GM12875 (cell line): ENCODE results near the gene FMN2.

ENCODE experiments used
- H3K4me3 ChIP-seq: one replicate; pipeline ENCODE4 v1.5.1; 2011; ENCODE audit warnings: low read depth, low read length, control low read depth
- TF ChIP-seq, protein P1 (sequence below): IDR thresholded peaks from 2 replicates; pipeline ENCODE4 v1.5.1; 2011; ENCODE audit warnings: low read depth, mild to moderate bottlenecking, control low read depth, inconsistent platforms, low read length, moderate library complexity, borderline replicate concordance; ENCODE audit not compliant: insufficient read depth

FMN2 gene

DNA sequence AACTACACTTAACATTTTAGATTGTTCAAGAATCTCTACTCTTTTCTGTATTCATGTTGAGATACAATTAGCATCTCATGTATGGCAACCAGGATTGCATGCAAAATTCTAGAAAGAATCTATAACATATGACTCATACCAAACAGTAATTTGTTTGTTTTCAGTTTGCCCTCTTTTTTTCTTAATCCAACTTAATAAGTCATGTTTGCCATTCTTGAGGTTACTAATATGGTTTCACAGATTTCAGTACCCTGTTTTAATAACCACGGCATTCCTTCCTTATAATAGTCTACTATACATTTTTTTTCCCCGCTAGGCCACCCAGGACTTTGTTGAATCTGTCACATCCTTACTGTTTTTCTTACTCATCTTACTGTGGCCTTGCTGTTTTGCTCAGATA, 140.8 kb downstream of the FMN2 start:
- no peak overlapping the region for H3K4me3 ChIP-seq
- TF ChIP-seq, protein P1, sequence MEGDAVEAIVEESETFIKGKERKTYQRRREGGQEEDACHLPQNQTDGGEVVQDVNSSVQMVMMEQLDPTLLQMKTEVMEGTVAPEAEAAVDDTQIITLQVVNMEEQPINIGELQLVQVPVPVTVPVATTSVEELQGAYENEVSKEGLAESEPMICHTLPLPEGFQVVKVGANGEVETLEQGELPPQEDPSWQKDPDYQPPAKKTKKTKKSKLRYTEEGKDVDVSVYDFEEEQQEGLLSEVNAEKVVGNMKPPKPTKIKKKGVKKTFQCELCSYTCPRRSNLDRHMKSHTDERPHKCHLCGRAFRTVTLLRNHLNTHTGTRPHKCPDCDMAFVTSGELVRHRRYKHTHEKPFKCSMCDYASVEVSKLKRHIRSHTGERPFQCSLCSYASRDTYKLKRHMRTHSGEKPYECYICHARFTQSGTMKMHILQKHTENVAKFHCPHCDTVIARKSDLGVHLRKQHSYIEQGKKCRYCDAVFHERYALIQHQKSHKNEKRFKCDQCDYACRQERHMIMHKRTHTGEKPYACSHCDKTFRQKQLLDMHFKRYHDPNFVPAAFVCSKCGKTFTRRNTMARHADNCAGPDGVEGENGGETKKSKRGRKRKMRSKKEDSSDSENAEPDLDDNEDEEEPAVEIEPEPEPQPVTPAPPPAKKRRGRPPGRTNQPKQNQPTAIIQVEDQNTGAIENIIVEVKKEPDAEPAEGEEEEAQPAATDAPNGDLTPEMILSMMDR = no peak

DNA sequence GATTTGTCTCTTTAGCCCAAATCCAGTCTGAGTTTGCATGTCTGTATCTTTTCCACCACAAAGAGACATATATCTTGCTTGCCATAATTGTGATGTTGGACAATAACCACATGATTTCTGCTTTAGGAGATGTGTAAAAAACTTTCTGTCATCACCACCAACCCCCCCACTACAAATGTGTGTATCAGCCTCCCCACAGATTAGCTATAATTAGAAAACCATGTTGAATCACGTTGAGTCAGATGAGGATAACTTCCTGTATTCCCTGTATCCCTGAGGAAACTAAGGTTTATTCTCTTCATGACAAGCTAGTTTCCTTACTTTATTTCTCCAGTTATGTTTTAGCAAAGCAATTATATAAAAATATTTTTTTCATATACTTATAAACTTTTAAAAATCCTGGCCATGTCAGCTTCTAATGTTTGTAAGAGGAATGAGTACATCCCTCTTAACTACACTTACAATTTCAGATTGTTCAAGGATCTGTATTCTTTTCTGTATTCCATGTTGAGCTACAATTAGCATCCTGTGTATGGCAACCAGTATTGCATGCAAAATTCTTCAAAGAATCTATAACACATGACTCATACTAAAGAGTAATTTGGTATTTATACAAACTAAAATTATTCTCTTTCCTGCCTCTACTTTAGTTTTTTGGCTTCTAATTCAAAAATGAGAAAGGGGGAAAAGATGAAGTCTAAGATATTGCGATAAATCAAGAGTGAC, 143.0 kb downstream of the FMN2 start:
- TF ChIP-seq, protein P1 = no peak
- no peak overlapping the region for H3K4me3 ChIP-seq

DNA sequence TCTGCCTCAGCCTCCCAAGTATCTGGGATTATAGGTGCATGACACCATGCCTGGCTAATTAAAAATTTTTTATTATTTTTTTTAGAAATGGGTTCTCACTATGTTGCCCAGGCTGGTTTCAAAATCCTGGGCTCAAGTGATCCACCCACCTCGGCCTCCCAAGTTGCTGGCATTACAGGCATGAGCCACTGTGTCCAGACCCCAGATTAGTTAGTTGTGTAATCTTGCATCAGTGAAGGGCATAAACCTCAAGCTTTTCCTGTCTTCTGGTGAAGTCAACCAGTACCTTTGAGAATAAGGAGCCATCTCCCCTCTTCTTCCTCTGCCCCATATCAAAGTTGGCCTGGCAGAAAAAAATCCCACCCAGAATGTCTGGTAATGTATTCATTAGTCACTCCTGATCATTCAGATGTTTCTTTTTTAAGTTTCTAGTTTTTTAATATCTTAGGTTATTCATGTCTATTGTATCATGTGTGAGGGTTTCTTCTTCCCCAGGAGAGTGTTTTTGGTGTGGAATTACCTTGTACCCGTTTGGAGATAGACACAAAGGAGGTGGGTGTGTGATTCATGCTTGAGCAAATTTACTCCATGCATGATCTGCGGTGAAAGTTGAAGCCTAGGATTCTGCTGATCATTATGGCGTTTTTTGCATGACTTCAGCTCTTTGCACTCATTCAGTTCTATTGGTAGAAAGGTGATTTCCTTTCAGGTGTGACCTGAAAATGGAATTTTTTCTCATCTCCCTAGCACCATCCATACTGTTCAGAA, 144.0 kb downstream of the FMN2 start:
- TF ChIP-seq, protein P1 = no peak
- no peak overlapping the region for H3K4me3 ChIP-seq

DNA sequence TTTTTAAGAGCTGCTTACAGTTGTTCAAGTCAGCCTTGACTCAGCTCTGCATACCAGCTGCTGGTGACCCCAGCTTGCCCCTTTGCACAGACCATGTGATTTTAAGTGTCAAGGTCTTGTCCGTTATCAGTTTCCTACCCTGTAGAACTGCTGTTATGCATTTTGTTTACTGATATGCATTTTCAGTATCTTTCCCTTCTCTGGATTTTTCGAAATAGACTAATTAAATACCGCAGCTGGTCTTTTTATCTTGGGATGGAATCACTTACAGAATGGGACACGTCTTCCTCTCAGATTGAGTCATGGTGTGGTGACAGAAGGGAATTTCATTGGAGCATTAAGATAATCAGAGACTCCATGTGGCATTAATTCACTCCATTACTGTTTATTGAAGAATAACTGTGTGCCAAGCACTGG, 145.6 kb downstream of the FMN2 start:
- no peak overlapping the region for H3K4me3 ChIP-seq
- TF ChIP-seq, protein P1 = no peak

DNA sequence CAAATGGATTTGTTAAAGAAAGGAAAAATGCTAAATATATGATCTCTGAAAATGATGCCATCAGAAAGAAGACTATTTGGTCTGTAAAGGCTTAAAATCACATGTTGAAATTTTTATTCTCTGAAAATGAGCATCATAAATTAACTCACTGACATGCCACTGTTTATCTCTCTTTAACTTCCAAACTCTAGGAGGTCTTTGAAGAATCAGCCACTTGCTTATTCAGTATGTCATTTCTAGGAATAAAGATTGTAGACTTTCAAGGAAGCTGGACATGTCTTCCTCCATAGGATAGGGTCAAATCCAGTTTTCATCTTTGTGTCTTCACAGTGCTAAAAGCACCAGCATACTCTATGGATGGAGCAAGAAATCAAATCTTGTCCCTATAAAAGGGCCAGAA, 147.6 kb downstream of the FMN2 start:
- no peak overlapping the region for H3K4me3 ChIP-seq
- TF ChIP-seq, protein P1 = no peak

DNA sequence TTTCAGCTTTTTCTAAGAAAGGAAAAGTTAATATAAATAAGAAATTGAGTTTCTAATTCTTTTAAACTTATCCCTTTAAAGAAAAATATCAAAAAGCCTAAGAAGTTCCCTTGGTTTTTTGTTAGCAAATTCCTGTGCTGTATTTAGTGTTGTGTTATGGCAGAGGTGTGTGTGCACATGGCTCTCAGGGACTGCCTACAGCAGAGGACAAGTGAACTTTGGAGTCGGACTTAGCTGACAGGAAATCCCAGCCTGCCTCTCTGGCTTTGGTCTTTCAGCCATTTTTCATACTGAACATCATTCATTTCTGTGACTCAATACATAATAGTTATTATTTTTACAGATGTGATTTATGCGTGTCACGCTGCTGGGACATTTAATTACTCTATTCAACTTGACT, 149.6 kb downstream of the FMN2 start:
- TF ChIP-seq, protein P1 = no peak
- no peak overlapping the region for H3K4me3 ChIP-seq
